ENCODE measurements around the gene MRPS6.

MRPS6 gene

GRCh38 chr21:34073032-34073748, at the start of gene MRPS6, which contains the start of gene SLC5A3:
Gene MRPS6 (plus strand): TSS chr21:34073578. CDS start chr21:34073701, 123 bp downstream.
Gene SLC5A3 (plus strand): TSS chr21:34073578. CDS start chr21:34095199, 21,621 bp downstream.
- DNase-seq (ENCODE audit: low read depth): peak; percentile 73

GRCh38 chr21:34023691-34024373, 49.5 kb upstream of the MRPS6 start:
- DNase-seq (ENCODE audit: low read depth): no peak

- no peak for DNase-seq (ENCODE audit: low read depth)
These were observed 49.0 kb upstream of the MRPS6 start for GRCh38 chr21:34024374-34024693.

- no peak for DNase-seq (ENCODE audit: low read depth)
These were observed 45.5 kb upstream of the MRPS6 start for GRCh38 chr21:34027721-34028461.

GRCh38 chr21:34029743-34030528, 43.4 kb upstream of the MRPS6 start:
- peak; percentile 26 for DNase-seq (ENCODE audit: low read depth)

- DNase-seq (ENCODE audit: low read depth): no peak
These were observed 41.5 kb upstream of the MRPS6 start for GRCh38 chr21:34031835-34032370.

GRCh38 chr21:34034369-34035014, 38.9 kb upstream of the MRPS6 start:
- no peak for DNase-seq (ENCODE audit: low read depth)

GRCh38 chr21:34035619-34036354, 37.6 kb upstream of the MRPS6 start:
- DNase-seq (ENCODE audit: low read depth): no peak

GRCh38 chr21:34037009-34037795, 36.2 kb upstream of the MRPS6 start:
- no peak for DNase-seq (ENCODE audit: low read depth)

GRCh38 chr21:34039678-34040382, 33.5 kb upstream of the MRPS6 start:
- no peak for DNase-seq (ENCODE audit: low read depth)

- no peak for DNase-seq (ENCODE audit: low read depth)
These were observed 30.6 kb upstream of the MRPS6 start for GRCh38 chr21:34042735-34043134.

- DNase-seq (ENCODE audit: low read depth): no peak
These were observed 30.0 kb upstream of the MRPS6 start for GRCh38 chr21:34043333-34043732.

- DNase-seq (ENCODE audit: low read depth): no peak
These were observed 26.5 kb upstream of the MRPS6 start for GRCh38 chr21:34046917-34047316.

GRCh38 chr21:34047835-34048234, 25.5 kb upstream of the MRPS6 start:
- no peak for DNase-seq (ENCODE audit: low read depth)

- no peak for DNase-seq (ENCODE audit: low read depth)
These were observed 21.2 kb upstream of the MRPS6 start for GRCh38 chr21:34052171-34052570.

- no peak for DNase-seq (ENCODE audit: low read depth)
These were observed 19.1 kb upstream of the MRPS6 start for GRCh38 chr21:34054259-34054658.

GRCh38 chr21:34055615-34056014, 17.8 kb upstream of the MRPS6 start:
- DNase-seq (ENCODE audit: low read depth): no peak

GRCh38 chr21:34061983-34062382, 11.4 kb upstream of the MRPS6 start:
- no peak for DNase-seq (ENCODE audit: low read depth)

GRCh38 chr21:34065027-34065426, 8.4 kb upstream of the MRPS6 start:
- no peak for DNase-seq (ENCODE audit: low read depth)
